COR-L47 (cell line): ENCODE measurements around the gene NEDD4L.
"Not testable (repeated sequence)": the region's sequence is repeated elsewhere in the genome, so short reads cannot be mapped to it uniquely, and the experiment has no call there.

Experiments
- DNase-seq: peaks from one replicate; lab custom pipeline; 2025; lab: John Stamatoyannopoulos, UW

Gene NEDD4L

GRCh38 chr18:58266291-58266690, 222.3 kb downstream of the NEDD4L start:
- no peak for DNase-seq

DNA sequence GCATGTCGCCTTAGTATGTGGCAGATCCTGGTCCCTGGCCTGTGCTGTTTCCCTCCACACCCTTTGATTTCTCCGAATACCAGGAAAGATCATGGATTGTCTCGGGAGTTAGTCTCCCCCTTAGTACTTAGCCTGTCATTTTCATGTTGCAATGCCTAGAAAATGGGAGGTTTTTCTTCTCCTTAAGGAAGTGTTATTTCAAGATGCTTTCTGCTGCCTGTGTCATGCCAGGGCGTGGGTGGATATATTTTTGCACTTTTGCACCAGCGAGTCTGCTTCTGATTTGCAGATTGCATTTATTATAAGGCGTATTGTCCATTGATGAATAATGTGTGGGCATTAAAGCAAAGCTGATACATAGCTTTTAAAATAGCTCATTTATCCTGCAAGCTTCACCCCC, 223.5 kb downstream of the NEDD4L start:
- no peak for DNase-seq

DNA sequence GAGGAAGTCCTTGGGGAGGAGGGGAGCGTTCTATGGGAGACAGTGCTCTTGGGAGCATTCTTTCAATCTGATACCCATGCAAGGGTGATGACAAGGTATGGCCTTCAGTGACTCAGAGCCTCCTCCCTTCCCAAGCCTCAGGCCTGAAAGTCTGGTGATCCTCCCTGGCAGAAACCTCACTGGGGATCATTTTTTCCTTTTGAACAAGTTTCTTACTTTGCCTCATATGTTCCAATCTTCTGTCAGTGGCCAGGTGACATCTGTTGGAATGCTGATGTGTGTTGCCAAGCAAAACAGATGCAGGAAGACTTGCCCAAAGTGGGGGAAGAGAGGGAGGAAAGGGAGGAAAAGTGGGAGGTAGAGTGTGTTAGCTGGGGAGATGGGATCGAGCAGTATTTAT, 224.8 kb downstream of the NEDD4L start:
- no peak for DNase-seq

DNA sequence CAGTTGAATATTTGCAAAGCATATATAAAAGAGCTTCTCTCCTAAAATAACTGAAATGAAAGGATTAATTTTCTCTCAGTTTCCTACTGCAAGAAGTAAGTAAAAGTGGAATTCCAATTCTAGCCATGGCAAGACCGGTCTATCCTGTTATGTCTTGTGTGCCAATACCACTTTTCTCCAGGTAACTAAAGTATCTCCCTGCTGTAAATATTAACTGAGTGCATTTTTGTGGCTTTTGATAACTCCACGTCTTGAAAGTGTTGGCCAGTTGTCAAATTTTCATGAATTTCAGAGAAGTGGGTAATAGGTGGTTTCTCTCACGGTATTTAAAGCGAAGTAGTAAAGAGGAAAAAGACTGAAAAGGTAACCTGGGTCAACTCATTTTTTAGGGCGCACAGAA, 225.9 kb downstream of the NEDD4L start:
- no peak for DNase-seq

- no peak for DNase-seq
Measured at GRCh38 chr18:58270396-58270795, 226.4 kb downstream of the NEDD4L start.

- no peak for DNase-seq
Measured at GRCh38 chr18:58271770-58272169, 227.7 kb downstream of the NEDD4L start.

DNA sequence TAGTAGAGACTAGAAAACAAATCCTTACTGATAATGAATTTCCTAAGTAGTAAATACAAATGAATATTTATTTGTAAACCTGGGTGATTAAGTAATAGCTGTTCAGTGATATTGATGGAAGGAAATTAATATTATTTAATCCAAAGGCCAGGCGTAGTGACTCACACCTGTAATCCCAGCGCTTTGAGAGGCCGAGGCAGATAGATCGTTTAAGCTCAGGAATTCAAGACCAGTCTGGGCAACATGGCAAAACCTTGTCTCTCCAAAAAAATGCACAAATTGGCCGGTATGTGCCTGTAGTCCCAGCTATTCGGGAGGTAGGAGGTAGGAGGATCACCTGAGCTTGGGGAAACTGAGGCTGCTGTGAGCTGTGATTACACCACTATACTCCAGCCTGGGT, 228.2 kb downstream of the NEDD4L start:
- no peak for DNase-seq

DNA sequence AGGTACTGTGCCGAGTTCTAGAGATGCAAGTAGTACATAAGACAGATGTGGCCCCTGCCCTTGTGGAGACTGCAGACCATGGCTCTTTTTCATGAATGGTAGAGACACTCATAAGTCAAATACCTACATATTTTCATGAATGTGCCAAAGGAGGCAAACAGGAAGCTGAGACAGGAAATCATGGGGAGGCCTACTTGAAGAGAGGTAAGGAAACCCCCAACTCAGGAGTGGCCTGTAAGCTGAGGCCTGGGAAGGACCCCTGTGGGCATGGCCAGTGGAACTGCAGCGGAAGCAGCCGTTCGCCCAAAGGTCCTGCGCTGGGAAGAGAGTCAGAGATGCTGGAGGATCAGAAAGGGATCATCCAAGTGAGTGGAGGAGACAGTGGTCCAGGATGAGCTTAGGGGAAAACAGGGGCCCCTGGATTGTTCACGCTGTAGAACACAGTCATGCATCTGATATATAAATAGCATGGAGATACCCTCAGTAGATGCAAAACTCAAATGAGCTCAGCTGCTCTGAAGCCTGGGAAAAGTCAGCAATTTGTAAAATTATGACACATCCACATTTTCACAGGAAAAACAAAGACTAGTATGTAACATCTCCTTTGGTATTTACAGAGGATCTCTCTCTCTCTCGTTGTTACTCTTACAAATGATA, 228.9 kb downstream of the NEDD4L start:
- no peak for DNase-seq

- DNase-seq: no peak
Measured at GRCh38 chr18:58275176-58275575, 231.2 kb downstream of the NEDD4L start.

DNA sequence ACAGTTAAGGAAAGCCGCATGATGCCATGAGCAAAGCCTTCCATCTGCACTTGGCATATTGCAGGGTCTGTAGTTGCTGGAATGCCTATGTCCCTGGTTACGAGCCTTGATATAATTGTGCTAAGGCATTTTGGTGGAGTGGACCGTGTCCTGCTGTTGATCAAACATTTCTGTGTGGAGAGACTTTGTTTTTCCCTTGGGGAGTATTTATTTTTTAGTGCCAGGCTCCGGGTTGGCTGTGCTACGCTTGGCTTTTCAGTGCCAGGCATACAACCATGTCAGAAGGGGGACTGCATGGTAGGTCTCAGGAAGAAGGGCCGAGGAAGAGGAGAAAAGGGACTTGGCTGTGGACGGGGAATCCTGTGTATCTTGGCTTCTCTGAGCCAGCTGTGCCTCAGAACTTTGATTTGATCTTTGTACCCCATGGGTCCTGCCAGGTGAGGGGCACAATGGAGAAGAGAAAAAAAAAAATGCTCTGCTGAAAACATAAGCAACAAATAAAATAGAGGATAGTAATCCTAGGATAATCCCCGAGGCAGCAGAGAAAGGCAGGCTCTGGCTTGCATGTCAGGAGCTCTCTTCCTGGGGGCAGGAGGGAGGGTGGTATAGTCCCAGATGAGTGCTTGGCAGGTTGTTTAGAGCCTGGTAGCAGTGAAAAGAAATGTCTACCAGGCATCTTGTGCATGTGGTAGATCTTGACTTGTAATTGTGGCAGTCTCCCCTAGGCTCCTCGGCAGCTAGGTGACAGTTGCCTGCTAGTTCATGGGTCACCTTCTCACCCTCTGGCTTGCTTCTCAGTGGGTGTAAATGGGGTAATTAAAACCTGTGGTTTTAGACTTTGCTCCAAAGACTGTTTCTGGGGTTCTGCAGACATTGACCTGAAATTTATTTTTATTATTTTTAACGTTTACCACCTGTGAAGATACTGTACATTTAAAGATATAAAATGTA, 233.0 kb downstream of the NEDD4L start:
- DNase-seq: peak; percentile 21

DNA sequence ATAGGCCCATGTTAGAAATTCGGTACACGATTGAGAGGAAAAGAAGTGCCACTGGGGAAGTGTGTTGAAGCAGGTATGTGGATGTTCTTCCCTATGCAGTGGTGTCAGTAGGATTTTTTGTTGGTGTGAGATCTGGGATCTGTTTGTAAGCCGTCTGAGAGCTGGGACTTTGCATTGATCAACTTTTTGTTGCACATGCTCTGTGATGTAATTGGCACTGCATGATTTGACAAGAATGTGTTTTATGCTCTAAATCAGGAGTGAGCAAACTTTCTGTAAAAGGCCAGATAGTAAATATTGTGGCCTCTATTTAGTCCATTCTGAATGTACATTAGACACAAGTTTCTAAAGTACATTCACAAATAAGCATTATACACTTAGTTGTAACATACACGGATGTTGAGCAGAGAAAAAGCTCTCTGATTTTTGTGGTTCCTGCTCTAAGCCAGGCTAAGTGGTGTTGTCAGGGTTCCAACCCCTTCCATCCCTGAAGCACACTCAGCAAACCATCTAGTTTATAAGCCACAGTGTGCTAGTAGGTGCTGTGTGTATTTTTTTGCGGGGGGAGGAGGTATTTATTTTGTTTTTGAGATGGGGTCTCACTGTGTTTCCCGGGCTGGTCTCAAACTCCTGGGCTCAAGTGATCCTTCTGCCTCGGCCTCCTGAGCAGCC, 235.6 kb downstream of the NEDD4L start:
- no peak for DNase-seq

- no peak for DNase-seq
Measured at GRCh38 chr18:58280191-58280590, 236.2 kb downstream of the NEDD4L start.

GRCh38 chr18:58282872-58283271, 238.8 kb downstream of the NEDD4L start:
- not testable (repeated sequence) for DNase-seq

DNA sequence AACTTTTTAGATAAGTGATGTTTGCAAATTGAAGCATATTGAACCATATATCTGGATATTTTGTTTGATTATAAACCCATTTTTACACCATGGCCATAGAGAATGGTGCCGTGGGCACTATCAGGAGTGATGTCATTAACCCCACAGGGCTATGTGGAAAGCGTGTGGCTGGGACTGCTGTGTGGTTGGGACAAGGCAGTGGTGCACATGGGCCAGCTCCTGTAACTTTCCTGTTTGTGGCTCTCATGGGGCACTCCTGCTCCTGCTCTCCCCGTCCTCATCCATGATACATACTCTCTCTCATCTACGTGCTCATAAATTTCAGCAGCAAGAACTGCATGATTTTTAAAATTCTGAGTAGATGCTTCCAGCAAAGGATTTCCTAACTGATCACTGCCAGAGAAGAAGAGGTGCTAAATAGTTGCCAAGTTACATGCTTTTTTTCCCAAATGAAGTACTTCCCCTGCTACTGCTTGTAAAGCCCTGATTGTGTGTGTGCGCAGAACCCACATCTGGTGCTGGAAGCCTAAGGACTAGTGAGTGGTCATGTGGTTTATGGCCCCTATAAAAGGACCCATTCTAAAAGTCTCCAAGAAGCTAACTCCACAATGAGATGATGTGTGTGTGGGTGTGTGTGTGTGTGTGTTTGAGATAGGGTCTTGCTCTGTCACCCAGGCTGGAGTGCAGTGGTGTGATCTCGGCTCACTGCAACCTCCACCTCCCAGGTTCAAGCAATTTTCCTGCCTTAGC, 240.8 kb downstream of the NEDD4L start:
- DNase-seq: no peak

GRCh38 chr18:58285449-58286130, 241.6 kb downstream of the NEDD4L start:
- no peak for DNase-seq

GRCh38 chr18:58286632-58287352, 242.8 kb downstream of the NEDD4L start:
- no peak for DNase-seq

DNA sequence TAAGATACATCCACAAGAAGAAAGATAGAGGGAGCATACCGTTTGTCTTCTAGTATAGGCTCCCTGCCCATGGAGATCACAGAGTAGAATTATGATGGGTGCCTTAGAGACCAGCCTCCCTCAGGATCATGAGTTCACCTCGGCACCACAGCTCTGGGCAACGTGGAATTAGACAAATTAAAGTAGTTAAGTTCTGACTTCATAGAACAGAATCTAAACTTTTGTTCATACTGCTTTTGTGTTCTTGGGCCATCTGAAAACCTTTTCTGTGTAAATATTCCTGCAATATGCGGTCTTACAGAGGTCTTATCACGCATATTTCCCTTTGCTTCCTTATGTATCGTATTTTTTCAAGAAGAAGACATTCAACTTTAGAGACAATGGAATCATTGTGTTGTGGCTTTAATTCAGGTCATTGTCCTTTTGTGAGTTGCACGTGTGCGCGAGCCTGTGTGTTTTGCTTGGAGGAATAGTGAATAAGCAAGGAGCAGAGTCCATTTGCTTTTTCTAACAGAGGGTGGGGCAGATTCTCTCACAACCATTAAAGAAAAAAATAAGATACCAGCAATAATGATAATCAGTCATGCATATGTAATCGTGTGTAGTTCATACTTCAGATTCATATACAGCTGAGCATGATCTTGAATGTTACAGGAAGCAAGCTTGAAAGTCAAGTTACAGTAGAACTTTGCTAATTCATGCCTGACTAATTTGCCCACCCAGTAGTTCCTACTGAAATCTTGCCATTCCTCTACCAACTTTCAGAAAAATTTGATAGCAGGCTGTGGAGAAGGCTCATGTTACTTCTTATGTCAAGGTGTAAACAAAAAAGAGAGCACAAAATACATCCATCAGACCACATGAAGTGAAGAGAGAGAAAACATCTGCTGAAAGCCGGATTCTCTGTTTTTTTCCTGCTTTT, 243.6 kb downstream of the NEDD4L start:
- DNase-seq: no peak

- no peak for DNase-seq
Measured at GRCh38 chr18:58288921-58289797, 245.1 kb downstream of the NEDD4L start.
